Stimulated activated CD8-positive, alpha-beta memory T cell treated with anti-CD3 and anti-CD28 coated beads, Interleukin-15, amount 100 ng/mL, for 1 hour (primary cell): ENCODE results near the gene NUDT2.

ENCODE experiments used
- DNase-seq: peaks from one replicate; pipeline ENCODE4 v3.0.0-alpha.2; 2020; ENCODE audit warnings: low read depth

NUDT2 gene

GRCh38 chr9:34370970-34371880 lies 41.9 kb downstream of the NUDT2 start:
- DNase-seq: no peak

- DNase-seq: no peak
Measured at GRCh38 chr9:34371886-34372466, 42.6 kb downstream of the NUDT2 start.

GRCh38 chr9:34372467-34373011 lies 43.2 kb downstream of the NUDT2 start:
- no peak for DNase-seq

- no peak for DNase-seq
Measured at GRCh38 chr9:34373749-34374148, 44.4 kb downstream of the NUDT2 start.

GRCh38 chr9:34374339-34374738 lies 45.0 kb downstream of the NUDT2 start:
- no peak for DNase-seq

- DNase-seq: no peak
Measured at GRCh38 chr9:34374905-34375552, 45.7 kb downstream of the NUDT2 start.

- DNase-seq: no peak
Measured at GRCh38 chr9:34375901-34376595, 46.7 kb downstream of the NUDT2 start.

- DNase-seq: peak; percentile 94
Measured at GRCh38 chr9:34376596-34377403, 47.4 kb downstream of the NUDT2 start, which contains the start of gene MYORG. MYORG (minus strand) TSS chr9:34376898; CDS start chr9:34372943, 3,955 bp downstream.

GRCh38 chr9:34377404-34377746 lies 48.0 kb downstream of the NUDT2 start:
- DNase-seq: no peak

- no peak for DNase-seq
Measured at GRCh38 chr9:34378376-34379060, 49.1 kb downstream of the NUDT2 start.

- DNase-seq: peak; percentile 80
Measured at GRCh38 chr9:34379334-34380033, 50.1 kb downstream of the NUDT2 start.

GRCh38 chr9:34380034-34380510 lies 50.7 kb downstream of the NUDT2 start:
- no peak for DNase-seq

GRCh38 chr9:34380511-34381315 lies 51.3 kb downstream of the NUDT2 start:
- DNase-seq: peak; percentile 59

- no peak for DNase-seq
Measured at GRCh38 chr9:34381323-34381722, 52.0 kb downstream of the NUDT2 start.

GRCh38 chr9:34382054-34382453 lies 52.7 kb downstream of the NUDT2 start:
- no peak for DNase-seq

- DNase-seq: no peak
Measured at GRCh38 chr9:34382879-34383278, 53.5 kb downstream of the NUDT2 start.

GRCh38 chr9:34383904-34384303 lies 54.5 kb downstream of the NUDT2 start:
- DNase-seq: no peak

- DNase-seq: no peak
Measured at GRCh38 chr9:34384368-34385165, 55.2 kb downstream of the NUDT2 start.
